G401 (cell line): ENCODE results near the gene ANAPC15. TPM values are rescaled to one million over a fixed set of nuclear protein-coding genes. Genes with fewer than 3 reads are reported as not detected.

Experiments
- DNase-seq: peaks from one replicate; pipeline ENCODE4 v3.0.0-alpha.2; 2015; ENCODE audit warnings: low spot score
- in situ Hi-C: cut with HindIII; loops from 2 replicates; pipeline ENCODE4 v1.10.0; 2016; ENCODE audit warnings: low sequenced_read_pairs, mixed read lengths
- total RNA-seq: library from RNA; depleted of rRNA; stranded (reverse); fragments of >200 nt; shearing (Covaris generic); gene quantifications from 2 replicates; pipeline ENCODE4 v1.2.3, GENCODE V29; 2014

The ANAPC15 gene
- total RNA-seq, 1 experiment from 2014 or later: 28.7 TPM

DNA sequence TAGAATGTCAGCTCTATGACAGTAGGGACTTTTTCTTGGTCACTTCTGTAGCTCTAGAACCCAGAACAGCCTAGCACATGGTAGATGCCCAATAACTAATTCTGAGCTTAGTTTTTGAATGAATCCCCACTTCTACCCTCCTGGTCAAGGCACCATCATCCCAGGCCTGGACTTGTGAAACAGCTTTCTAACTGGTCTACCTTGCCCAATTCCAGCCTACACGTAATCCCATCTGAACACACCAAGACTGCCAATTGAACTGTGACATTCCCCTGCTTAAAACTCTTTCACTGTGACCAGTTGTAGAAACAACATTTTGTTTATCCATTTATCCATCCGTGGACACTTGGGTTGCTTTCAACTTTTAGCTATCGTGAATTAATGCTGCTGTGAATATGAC, 16.9 kb upstream of the ANAPC15 start:
- no peak for DNase-seq
- in situ Hi-C loops: no loop called here

DNA sequence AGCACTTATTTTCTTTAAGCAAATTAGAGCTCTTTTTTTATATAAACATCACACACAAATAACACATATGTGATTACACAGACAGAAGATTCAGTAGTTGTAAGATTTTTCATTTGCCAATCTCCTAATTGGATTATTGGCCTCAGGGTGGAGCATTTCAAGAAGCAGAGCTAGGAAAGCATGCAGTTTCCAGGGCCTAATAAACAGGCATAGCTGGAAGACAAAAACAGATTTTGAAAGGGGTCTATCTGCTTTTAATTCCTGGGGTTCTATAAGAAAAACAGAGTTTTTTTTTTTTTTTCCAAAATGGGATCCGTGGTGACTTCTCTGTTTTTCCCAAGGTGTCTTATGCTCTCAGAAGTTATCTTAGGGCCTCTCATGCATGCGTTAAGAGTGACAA, 15.4 kb upstream of the ANAPC15 start:
- DNase-seq: no peak
- in situ Hi-C loops: no loop called here

- DNase-seq: no peak
- in situ Hi-C loops: no loop called here
Observed at GRCh38 chr11:72125956-72126355, 13.5 kb upstream of the ANAPC15 start.

GRCh38 chr11:72124046-72124445, 11.6 kb upstream of the ANAPC15 start:
- in situ Hi-C loops: no loop called here
- DNase-seq: no peak

- in situ Hi-C loops: no loop called here
- no peak for DNase-seq
Observed at GRCh38 chr11:72123117-72123653, 10.7 kb upstream of the ANAPC15 start.

DNA sequence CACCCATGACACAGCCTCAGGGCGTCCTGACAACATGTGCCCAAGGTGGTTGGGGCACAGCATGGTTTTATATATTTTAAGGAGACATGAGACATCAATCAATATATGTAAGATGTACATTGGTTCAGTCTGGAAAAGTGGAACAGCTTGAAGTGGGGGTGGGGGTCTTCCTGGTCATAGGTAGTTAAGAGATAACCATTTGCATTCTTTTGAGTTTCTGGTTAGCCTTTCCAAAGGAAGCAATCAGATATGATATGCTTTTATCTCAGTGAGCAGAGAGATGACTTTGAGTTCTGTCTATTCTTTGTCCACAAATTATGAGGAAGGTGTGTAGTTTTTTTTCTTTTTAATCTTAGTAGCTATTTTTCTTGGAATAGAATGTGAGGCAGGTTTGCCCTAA, 10.1 kb upstream of the ANAPC15 start:
- DNase-seq: no peak
- in situ Hi-C loops: no loop called here

- in situ Hi-C loops: no loop called here
Observed at GRCh38 chr11:72120930-72121329, 8.4 kb upstream of the ANAPC15 start.

DNA sequence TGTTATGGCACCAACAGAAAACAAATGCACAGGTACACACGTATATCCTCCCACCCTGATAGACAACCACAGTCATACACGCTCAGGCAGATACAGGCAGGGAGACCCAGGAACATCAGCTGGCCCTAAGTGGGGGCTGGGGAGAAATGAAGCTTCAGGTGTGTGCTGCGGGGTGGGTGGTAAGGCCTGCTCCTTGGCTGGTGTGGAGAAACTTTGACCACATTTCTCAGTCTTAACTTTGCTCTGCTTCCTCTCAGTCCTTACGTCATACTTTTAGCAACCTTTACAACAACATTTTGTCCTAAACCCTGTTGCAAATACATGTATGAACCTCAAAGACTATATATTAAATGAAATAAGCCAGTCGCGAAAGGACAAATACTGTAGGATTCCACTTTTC, 6.7 kb upstream of the ANAPC15 start:
- in situ Hi-C loops: no loop called here
- DNase-seq: no peak

More at GRCh38 chr11:72120930-72121329, 8.4 kb upstream of the ANAPC15 start:
- no peak for DNase-seq

DNA sequence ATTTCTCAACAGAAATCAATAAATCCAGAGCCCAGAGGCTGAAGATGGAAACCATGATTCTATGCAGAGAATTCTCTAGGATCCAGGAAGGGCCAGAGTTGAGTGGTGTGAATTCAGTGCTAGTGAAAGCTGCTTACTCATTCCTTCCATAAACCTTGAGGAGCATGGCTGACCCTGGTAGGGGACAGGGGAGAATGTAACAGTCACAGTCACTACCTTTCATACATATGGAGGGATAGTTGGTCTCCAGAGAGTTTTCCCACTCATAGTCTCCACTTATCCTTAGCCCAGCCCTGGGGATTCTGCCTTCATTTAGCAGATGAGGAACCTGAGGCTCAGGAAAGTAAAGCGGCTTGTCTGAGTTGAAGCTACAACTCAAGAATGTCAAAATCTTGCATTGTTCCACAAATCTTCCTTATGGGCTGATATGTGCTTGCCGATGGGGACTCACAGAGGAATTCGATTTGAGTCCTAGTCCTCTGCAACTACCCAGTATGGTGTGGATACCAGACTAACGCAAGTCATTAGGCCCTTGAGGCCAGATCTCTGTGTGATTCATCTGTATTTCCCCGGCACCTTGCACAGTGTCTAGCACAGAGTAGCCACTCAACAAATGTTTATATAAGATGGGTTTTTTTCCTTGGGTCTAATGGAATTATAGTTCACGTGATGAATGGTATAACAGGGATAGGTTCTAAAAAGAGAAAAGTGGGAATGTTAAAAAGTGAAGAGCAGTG, 3.7 kb upstream of the ANAPC15 start:
- in situ Hi-C loops: no loop called here
- no peak for DNase-seq

- in situ Hi-C loops: no loop called here
- no peak for DNase-seq
Observed at GRCh38 chr11:72114570-72114969, 2.1 kb upstream of the ANAPC15 start.

- in situ Hi-C loops: no loop called here
- no peak for DNase-seq
Observed at GRCh38 chr11:72112978-72113808, 698 bp upstream of the ANAPC15 start.

DNA sequence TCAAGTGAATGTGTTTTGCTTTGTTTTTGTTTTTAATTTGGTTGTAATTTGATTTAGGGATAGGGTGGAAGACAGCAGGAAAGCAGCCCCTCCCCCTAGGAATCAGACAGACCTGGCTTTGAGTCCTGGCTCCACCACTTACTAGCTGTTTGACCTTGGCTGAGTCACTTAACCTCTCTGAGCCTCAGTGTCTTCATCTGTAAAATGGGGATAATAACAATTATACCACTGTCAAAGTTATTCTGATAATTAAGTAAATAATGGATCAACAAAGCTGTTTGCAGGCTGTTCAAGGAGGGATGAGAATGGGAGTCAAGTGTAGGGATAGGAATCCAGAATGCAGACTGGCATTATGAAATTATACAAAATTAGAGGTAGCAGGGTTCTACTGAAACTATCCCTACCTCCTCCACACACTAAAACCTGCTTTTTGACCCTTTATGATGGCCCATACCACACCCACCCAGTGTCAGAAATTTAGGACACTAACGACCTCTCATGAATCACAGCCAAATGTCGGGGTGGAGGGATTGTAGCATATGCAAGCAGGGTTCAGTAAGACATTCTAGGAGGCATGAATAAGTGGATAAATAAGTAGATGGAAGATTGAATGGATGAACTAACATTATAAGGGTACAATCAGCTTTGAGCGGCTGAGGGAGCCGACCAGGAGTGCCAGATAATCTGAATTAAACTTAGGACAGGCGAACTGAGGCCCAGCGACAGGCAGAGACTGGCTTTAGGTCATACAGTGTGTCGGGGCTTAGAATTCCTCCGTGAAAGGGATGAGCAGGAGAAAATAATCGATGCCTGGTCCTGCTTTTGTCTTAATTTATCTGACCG, 974 bp downstream of the ANAPC15 start:
- no peak for DNase-seq
- in situ Hi-C loops: no loop called here

GRCh38 chr11:72105888-72106287, 6.6 kb downstream of the ANAPC15 start, which contains the start of gene TOMT:
TOMT (plus strand) TSS chr11:72105924; CDS start chr11:72105952, 28 bp downstream.
- DNase-seq: no peak
- in situ Hi-C loops: no loop called here

- in situ Hi-C loops: no loop called here
- DNase-seq: no peak
Observed at GRCh38 chr11:72103754-72104167, 8.7 kb downstream of the ANAPC15 start.

- DNase-seq: peak; percentile 98
- in situ Hi-C loops: no loop called here
Observed at GRCh38 chr11:72102946-72103753, 9.3 kb downstream of the ANAPC15 start, which contains the start of gene LAMTOR1. LAMTOR1 (minus strand) TSS chr11:72103297; CDS start chr11:72103224, 73 bp downstream.

- in situ Hi-C loops: no loop called here
- no peak for DNase-seq
Observed at GRCh38 chr11:72102631-72102945, 9.9 kb downstream of the ANAPC15 start.

DNA sequence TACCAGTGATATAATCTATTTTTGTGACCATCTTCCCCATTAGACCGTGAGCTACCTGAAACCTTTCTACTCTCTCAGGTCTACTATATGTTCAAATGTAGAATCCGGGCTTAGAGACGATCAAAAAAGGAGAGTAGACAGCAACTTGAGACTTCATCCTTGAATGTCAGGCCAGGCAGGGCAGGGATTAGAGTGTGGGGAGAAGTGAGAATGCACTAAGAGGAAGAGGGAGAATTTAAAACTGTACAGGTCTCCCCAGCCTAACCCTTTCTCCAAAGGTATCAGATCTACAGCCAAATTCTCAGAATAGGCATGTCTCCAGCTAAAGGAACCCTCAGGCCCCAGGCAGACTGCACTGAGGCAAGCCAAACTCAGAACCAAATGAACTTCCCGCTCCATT, 10.3 kb downstream of the ANAPC15 start:
- in situ Hi-C loops: no loop called here
- no peak for DNase-seq

- in situ Hi-C loops: no loop called here
- no peak for DNase-seq
Observed at GRCh38 chr11:72100462-72100861, 12.0 kb downstream of the ANAPC15 start.

- in situ Hi-C loops: no loop called here
- DNase-seq: no peak
Observed at GRCh38 chr11:72100009-72100408, 12.5 kb downstream of the ANAPC15 start.
